GM21367 (cell line): ENCODE results near the gene ATP10A.
"Not testable (repeated sequence)": the region's sequence is repeated elsewhere in the genome, so short reads cannot be mapped to it uniquely, and the experiment has no call there.

ENCODE experiments used
- ATAC-seq: cut with Tn5 transposase; IDR thresholded peaks from one replicate; pipeline ENCODE4 v1.9.1; 2021; ENCODE audit not compliant: unreplicated experiment

The ATP10A gene

GRCh38 chr15:25859838-25860645 is 3.1 kb downstream of the ATP10A start:
- ATAC-seq: no peak

GRCh38 chr15:25858952-25859760 is 4.0 kb downstream of the ATP10A start:
- no peak for ATAC-seq

GRCh38 chr15:25856059-25856458 is 7.1 kb downstream of the ATP10A start:
- ATAC-seq: not testable (repeated sequence)

- no peak for ATAC-seq
Observed at GRCh38 chr15:25852661-25853524, 10.2 kb downstream of the ATP10A start.

- no peak for ATAC-seq
Observed at GRCh38 chr15:25852027-25852426, 11.1 kb downstream of the ATP10A start.

- peak; percentile 84 for ATAC-seq
Observed at GRCh38 chr15:25850154-25851111, 12.7 kb downstream of the ATP10A start.

- ATAC-seq: no peak
Observed at GRCh38 chr15:25849157-25849921, 13.8 kb downstream of the ATP10A start.

- no peak for ATAC-seq
Observed at GRCh38 chr15:25848784-25849156, 14.4 kb downstream of the ATP10A start.

- no peak for ATAC-seq
Observed at GRCh38 chr15:25848325-25848724, 14.8 kb downstream of the ATP10A start.

GRCh38 chr15:25847051-25847450 is 16.1 kb downstream of the ATP10A start:
- no peak for ATAC-seq

GRCh38 chr15:25846377-25846776 is 16.8 kb downstream of the ATP10A start:
- ATAC-seq: no peak

GRCh38 chr15:25844981-25845680 is 18.0 kb downstream of the ATP10A start:
- no peak for ATAC-seq

- no peak for ATAC-seq
Observed at GRCh38 chr15:25844542-25844941, 18.6 kb downstream of the ATP10A start.

- ATAC-seq: no peak
Observed at GRCh38 chr15:25844076-25844475, 19.1 kb downstream of the ATP10A start.

- no peak for ATAC-seq
Observed at GRCh38 chr15:25839638-25840156, 23.4 kb downstream of the ATP10A start.

- no peak for ATAC-seq
Observed at GRCh38 chr15:25838871-25839195, 24.3 kb downstream of the ATP10A start.

- ATAC-seq: no peak
Observed at GRCh38 chr15:25838191-25838870, 24.8 kb downstream of the ATP10A start.

- ATAC-seq: no peak
Observed at GRCh38 chr15:25832158-25832557, 31.0 kb downstream of the ATP10A start.
